HG03175 (cell line): Measurements from ENCODE around the gene PDE3B.
"Not testable (repeated sequence)": the region's sequence is repeated elsewhere in the genome, so short reads cannot be mapped to it uniquely, and the experiment has no call there.

Source experiments
- ATAC-seq: cut with Tn5 transposase; IDR thresholded peaks from one replicate; pipeline ENCODE4 v1.9.1; 2021; ENCODE audit warnings: mild to moderate bottlenecking, moderate library complexity; ENCODE audit not compliant: unreplicated experiment

PDE3B gene

DNA sequence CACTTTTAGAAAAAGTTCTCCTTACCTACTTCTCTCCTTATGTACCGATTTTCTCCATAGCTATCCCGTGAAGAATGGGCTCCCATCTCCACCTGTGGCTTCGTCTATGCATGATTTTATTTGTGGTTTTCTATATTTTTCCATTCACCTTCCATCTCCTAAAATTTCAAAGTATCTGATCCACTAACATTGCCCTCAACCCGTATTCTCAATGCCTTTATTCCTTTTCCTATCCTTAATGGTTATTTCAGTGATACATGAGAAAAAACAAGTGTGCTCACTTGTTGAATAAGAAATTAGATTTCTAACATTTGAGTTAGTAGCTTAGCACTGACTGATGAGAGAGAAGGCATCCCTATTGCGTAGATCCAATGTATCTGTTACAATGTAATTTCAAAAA lies 231.6 kb downstream of the PDE3B start:
- ATAC-seq: no peak

DNA sequence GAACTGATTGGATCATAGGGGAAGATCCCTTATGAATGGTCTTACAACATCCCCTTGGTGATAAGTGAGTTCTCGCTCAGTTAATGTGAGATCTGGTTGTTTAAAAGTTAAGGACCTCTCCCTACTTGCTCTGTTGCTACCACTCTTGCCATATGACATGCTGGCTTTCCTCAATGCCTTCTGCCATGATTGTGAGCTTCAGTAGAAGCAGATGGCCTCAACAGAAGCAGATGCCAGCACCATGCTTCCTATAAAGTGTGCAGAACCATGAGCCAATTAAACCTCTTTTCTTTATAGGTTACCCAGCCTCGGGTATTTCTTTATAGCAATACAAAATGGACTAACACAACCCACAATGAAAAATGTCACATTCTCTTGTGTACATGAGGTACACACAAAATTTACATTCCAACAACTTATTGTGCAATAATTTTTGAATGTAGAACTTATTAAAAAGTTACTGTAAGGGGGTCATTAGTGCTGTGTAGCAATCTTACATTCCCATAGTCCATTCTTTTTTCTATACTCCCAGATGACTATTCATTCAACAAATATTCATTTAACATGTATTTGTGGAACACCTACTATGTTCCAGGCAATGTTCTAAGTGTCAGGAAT lies 238.1 kb downstream of the PDE3B start:
- ATAC-seq: no peak

DNA sequence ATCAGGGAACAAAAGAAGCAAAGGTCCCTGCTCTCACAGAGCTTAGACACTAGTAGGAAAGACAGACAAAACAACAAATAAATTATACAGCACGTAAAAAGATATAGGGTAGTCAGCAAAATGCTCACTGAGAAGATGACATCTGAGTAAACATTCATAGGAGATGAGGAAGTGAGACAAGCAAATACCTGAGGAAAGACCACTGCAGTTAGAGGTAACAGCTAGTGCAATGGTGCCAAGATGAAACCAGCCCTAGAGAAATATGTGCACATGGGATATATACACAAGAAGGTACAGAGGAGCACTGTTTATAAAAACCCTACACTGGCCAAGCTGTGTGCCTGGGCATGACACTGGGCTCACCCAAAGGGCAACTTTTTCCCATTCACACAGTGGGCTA lies 238.6 kb downstream of the PDE3B start:
- ATAC-seq: no peak

DNA sequence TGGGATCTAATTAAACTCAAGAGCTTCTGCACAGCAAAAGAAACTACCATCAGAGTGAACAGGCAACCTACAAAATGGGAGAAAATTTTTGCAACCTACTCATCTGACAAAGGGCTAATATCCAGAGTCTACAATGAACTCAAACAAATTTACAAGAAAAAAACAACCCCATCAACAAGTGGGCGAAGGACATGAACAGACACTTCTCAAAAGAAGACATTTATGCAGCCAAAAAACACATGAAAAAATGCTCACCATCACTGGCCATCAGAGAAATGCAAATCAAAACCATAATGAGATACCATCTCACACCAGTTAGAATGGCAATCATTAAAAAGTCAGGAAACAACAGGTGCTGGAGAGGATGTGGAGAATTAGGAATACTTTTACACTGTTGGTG lies 240.1 kb downstream of the PDE3B start:
- ATAC-seq: not testable (repeated sequence)

DNA sequence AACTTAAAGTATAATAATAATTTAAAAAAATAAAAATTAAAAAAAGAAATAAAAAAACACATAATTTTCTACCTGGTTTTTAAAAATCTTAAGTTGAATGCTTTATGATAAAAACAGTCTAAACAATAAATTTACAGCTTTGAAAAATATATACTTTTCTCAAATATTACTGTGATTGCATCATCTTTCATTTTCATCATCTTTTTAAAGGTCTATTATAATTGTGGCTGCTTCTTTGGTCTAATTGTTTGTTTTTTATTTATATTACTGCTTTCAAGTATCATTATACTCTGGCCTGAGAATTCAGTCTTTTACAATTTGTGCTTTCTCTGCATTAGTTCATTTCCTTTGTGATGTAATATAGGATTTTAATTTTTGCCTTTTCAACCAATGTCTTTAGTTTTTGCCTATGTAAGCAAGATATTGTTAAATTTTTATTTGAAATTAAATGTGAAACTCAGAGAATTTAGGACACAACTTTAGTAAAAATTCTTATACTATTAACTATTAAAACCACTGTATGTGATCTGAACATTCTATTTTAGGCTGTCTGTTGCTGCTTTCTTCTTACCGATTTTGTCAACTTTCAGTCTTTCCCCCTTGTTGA lies 241.2 kb downstream of the PDE3B start:
- no peak for ATAC-seq

DNA sequence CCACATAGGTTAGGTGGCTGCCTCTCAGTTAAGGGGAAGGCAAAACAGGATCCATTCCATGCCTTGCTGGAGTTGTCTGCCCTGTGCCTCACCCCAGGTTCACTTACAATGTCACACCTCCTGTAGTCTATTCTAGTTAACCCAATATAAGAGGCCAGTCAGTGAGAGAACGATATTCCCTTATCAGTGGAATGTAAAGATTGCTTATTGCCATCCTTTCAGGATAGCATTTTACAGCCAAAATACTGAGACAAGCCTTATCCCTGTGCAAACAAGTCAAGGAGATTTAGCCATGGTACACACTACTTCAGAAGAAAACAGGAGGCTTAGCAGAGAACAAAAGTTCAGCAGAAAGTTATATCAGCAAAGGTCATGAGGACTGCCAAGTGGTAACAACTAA lies 242.9 kb downstream of the PDE3B start:
- no peak for ATAC-seq

DNA sequence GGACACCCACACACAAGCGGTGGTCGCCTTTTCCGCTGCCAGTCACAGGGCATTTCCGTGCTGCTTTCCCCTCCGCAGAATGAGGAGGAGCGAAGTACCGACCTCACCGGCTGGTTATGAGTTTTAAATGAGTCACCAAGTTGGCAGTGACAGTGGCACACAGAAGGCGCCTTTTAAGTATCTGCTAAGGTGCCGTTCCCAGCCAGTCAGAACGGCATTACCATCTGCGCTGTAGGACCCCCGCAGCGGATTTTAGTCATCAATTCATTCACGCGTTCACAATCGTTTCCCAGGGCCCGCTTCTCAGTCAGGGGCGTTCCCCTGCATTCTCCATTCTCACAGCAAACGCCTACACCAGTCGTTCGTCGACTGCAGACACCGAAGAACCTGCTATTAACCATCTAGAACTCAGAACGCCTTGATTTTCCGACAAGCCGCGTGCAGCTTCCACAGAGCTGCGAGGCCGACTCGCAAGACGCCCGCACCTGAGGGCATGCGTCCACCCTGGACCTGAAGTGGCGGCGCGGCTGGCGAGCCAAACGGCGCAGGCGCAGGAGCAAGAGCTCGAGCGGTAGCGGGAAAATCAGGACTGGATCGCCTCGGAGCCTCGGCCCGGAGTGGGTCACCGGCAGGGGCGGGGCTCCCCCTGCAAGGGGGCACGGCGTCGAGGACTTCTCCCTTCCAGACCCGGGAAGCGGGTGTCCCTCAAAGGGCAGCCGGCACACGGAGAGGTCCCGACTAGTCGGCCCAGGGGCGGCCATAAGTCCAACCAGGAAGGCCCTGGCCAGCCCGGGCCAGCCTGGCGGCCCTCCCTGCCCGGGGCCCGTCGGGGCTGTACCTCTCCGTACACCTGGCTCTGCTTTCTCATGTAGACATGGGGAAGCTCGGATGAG lies 247.8 kb downstream of the PDE3B start:
- ATAC-seq: peak; percentile 53

DNA sequence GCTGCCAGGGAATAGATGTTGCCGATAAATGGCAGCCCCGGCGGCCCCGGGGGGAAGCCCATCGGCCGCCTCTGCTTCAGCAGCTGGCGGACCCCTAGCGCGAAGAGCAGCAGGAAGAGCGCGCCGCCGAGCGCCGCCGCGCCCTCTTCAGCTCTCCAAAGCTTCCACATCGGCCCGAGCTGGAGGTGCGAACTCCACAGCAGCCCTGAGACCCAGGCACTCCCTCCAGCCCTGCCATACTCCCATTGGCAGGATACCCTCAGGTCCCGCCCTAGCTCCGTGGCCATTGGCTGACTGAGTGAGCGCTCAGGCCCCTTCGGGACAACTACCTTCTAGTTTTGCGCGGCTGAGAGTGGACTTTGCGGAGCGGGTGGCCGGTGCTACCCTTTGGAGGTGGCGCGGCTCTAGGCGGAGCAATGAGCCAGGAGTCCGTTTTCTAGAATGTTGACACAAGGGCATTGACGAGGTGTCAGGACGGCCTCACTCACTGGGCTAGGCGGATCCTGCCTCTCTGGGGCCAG lies 248.5 kb downstream of the PDE3B start, which contains the start of gene CYP2R1:
Gene CYP2R1, minus strand, starts transcription at position 196 of the 521 bp plus-strand sequence. Its CDS starts 26 bp downstream, at position 170.
- ATAC-seq: peak; percentile 95

DNA sequence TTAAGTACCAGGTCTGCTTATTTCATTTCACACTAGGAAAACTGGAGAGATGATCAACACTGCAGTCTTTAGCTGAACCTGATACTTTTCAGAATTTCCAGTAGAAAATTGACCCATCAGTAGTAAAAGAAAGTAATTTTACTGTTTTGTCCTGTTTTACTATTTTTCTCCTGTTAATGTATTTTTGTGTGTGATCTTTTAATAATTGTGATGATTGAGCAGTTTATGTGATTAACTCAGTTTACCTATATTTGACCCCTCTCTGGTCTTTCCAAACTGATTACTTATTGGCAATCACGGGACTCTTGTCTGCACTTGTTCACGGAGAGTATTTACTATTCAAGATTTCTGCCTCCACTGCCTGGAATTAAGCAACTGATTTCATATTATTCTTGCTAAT lies 249.0 kb downstream of the PDE3B start:
- ATAC-seq: no peak

DNA sequence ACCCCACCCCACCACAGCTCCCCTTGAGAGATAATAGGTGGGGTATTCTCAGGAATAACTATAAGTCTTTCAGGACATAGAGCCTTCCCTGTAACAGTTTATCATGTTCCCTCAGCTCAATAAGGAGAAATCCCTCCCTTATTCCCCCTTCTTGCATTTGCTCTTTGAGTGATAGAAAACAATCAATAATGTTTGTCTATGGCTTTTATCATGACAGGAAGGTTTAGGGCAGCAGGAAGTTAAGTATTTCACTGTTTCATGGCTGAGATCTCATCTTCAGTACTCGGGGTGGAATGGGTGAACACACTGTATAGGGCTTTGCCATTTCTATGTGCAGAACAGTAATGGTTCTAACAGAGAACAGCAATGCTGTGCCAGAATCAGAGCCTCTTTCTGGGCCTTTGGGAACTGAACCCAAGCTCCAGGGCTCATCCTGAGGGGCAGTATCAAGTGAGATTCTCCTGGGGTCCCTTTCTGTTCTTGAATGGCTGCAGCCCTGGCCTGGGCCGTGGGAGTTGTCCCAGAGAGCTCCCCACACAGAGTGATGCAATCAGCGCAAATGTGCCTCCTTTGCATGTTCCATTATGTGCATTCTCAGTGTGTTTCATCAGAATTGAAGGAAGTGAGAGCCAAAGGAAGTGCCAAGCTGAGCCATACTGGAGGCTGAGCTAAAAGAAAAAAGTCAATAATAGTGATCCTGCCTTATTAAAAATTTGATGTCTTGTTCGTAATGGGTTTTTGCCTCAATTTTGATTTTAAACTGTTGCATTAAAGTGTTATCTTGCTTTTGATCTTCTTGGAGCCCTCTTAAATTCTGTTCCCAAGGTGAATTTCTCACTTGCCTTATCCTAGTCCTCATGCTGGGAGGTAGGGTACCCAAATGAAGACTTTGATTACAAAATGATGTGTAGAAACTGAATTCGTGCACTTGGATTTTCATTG lies 251.3 kb downstream of the PDE3B start:
- no peak for ATAC-seq

DNA sequence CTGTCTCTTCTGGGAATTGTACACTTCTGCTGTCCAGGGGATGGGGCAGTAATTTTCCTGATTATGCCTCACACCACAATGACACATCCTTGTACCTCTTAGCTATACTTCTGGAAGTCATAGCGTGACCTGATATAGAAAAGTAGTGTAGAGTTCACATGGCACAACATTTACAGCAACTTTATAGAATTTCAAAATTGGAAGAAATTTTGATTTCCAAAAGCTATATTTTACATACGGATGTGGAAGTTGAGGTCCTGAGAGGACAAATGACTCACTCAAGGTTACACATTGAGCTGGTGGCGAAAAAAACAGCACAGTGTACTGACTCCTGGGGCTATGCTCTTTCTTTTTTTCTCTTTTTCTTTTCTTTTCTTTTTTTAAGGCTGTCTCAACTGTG lies 254.8 kb downstream of the PDE3B start:
- ATAC-seq: no peak

DNA sequence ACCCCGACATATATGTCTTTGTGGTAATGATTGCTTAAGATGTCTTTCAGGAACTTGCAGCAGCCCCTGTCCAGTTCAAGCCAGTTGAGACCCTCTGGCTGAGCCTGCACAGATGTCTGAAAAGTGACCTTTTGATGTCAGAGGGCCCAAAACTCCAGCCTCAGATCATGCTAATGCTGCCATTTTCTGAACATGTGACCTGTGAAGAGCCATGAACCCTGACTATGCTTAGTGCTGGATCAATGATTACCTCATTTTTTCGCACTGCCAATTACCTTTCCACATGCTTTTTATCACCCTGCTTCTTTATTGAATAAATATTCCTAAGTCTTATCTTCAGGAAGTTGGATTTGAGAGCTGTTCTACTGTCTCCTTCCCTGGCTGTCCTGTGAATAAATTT lies 255.3 kb downstream of the PDE3B start:
- no peak for ATAC-seq

DNA sequence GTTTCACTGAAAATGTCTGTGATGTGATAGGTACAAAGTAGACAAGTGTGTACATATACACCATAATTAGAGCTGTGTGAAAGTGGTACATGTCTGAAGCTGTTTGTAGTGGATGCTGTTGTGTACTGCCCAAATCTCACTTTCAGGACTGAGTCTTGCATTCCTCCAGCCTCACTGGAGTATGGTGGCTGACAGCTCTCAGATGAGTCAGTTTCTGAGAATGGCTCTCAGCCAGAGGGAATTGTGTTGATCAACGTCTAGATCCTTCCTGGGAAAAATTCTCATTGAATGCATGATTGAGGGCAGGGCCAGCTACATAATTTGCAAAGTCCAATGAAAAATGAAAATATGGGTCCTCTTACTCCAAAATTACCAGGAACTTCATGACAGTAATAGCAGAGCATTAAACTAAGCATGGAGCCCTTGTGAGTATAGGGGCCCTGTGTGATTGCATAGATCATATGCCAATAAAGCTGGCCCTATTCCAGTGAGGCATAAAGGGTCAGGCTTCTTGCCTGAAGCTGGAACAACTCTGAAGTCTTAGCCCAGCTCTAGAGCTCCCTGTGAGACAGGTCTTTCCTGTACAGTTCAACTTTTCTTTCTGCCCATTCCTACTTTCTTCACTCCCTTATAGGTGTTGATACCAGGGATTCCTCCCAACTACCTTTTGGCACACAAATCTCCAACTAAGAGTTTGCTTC lies 259.2 kb downstream of the PDE3B start:
- no peak for ATAC-seq

DNA sequence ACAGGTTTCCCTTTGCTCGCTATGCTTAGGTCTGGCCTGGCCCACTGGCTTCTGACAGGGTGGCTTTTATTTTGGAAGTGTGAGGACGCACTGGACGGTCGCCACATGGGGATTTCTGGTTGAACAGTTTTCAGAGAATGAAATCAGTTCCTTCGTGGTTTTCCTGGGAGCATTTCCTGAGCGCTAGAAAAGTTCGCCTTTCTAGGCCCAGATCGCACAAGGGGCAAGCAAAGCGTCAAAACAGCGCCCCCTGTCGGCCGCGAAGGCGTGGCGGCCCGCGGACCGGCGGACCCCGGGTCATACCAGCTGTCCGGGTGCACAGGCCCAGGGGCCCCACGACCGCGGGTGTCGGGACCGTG lies 261.1 kb downstream of the PDE3B start:
- ATAC-seq: peak; percentile 49

DNA sequence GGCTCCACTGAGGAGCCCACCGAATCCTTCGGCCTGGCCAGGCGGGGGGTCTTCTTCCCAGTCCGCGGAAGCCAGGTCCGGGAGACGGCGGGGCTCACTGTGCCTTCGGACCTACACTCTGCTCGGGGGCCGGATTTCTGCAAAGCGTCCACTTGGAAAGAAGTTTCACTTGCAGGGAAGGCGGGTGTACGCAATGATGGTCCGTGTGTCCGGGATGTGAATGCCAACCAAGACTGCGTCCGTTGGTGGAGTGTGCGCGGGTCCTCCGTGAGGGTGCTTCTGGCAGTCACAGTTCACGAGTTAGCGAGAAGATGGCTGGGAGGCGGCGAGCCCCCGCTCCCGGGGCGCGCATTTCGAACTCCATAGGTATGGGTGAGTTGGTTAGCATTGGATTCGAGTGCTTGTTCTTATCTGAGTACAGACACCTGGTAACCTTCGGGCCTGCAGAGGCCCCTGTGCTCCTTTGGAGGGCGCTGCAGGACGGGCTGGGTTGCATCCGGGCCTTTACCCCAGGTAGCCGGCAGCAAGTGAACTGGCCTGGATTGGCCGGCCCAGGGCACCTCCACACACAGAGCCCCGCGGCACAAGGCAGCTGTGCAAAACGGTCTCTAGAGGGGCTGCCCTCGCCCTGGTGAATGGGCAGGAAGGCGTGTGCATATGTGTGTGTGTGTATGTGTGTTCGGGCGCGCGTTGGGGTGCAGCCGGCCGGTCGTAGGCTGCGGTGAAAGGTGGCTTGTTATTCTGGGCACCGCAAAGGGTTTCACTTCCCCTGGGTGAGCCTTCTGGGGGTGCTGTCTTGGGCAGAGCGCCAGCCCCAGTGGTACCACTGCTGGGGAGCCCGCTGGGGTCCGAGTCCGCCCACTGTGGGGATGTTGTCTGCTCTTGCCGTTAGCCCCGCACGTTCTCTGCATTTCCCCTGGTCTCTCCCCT lies 261.8 kb downstream of the PDE3B start:
- peak; percentile 73 for ATAC-seq

DNA sequence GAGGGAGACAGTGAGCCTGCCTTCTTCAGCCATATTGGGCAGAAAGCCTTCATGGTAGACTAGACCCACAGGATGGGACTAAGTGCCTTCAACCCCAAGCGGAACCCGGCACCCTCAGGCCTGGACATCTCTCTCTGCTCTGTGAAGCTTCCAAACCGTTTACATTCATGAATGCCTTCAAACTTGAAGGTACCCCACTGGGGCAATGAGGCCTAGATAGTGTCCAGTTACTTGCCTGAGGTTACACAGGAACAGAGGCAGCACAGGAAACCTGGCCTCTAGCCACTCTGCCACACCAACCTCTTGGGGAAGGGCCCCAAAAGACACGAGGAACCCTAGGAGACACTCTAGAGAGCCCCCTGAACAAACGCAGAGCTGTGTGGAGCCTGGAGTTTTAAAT lies 263.0 kb downstream of the PDE3B start:
- ATAC-seq: no peak

DNA sequence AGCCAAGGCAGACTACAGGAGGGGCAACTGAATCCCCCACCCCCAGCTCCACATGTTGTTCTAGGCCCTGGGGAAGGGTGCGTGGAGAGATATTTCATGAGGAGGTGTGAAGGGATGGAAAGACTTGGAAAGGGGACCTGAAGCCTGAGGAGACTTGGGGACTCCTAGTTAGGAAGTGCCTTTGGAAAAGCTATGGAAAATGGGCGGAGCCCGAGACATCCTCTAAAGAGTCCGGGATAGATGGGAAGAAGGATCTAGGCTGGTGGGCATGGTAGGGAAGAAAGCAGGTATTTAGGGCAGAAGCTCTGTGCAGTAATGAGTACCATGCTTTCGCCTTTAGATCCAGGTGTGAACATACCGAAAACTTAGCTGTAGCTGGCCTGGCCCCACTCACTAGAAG lies 263.4 kb downstream of the PDE3B start:
- no peak for ATAC-seq

DNA sequence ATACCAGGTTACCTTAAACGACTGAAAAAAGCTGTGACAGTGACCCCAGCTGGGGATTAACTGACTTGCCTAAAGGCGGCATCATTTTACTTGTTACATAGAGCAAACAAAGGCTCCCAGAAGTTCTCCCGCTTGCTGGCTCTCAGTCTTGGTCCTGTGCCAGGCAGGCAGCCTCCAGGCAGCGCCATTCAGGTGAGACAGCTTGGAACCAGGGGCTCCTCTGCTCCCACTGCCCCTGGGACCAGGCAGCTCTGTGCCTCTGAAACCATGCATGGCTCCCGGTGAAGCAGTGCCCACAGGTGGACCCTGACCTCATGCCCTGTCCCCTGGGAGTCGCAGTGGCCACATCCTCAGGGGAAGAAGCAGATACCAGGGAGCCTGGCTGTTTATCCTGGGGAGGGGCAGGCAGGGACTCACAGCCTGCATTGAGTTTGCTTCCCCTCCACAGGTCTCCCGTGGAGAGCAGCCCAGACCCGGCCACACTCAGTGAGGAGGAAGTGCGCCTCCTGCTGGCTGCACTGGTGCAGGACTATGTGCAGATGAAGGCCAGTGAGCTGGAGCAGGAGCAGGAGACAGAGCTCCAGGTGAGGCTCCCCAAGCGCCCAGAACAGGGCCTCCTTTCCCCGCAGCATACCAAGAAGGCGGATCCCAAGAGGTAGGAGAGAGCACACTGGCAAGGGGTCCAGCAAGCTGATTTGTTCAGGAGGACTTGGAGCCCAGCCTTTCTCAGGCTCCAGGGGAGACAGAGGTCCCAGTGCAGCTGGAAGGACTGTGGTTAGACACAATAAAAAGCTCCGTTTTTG lies 264.0 kb downstream of the PDE3B start:
- peak; percentile 47 for ATAC-seq
